HS-27A (cell line): ENCODE data around the gene AHCYL2.
"Not testable (repeated sequence)": the region's sequence is repeated elsewhere in the genome, so short reads cannot be mapped to it uniquely, and the experiment has no call there.

ENCODE experiments used
- DNase-seq: peaks from one replicate; pipeline ENCODE4 v3.0.0-alpha.2; 2012; ENCODE audit warnings: low read depth, missing footprints

AHCYL2 gene

DNA sequence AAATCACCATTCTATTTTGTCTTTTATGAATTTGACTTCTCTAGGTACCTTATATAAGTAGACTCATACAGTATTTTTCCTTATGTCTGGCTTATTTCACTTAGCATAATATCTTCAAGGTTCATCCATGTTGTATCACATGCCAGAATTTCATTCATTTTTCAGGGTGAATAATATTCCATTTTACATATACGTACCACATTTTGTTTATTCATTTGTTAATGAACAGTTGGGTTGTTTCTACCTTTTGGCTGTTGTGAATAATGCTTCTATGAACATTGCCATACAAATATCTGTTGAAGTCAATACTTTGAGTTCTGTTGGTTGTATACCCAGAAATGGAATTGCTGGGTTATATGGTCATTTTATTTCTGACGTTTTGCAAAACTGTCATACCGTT is 20.7 kb downstream of the AHCYL2 start:
- no peak for DNase-seq

DNA sequence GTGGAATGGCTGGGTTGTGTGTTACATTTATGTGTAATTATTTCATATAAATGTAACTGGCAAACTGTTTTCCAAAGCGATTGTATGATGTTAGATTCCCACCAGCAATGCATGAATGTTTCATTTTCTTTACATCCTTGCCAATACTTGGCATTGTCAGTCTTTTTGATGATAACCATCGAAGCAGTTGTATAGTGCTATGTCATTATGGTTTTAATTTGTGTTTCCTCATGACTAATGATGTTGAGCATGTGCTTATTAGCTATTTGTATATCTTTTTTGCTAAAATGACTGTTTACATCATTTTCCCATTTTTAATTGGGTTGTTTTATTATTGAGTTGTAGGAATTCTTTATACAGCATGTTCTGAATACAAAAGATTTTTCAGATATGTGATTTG is 22.3 kb downstream of the AHCYL2 start:
- no peak for DNase-seq

DNA sequence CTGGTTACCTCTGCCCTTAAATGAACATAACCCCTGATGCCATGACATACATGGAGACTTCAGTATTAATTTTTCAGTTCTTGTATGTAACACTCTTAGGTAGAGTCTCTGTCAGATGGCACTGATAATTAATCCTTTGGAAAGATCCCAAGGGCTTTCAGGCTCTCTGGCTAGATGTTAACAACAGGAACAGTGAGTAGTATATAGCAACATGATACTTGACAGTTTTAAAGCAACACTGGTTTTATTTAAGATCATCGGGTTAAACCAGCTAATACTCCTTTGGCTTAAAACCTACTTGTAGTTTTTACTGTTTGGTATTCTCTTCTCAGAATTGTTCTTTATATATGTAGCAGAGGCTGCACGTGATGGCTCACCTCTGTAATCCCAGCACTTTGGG is 27.3 kb downstream of the AHCYL2 start:
- no peak for DNase-seq

DNA sequence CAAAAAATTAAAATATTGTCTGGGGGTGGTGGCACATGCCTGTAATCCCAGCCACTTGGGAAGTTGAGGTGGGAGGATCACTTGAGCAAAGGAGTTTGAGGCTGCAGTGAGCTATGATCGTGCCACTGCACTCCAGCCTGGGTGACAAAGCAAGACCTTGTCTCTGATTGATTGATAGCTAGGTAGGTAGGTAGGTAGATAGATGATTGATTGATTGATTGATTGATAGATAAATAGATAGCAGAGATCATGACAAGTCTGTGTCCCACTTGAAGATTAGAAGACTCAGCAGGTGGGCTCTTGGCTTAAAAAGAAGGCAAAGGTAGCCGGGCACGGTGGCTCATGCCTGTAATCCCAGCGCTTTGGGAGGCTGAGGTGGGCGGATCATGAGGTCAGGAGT is 27.8 kb downstream of the AHCYL2 start:
- not testable (repeated sequence) for DNase-seq

DNA sequence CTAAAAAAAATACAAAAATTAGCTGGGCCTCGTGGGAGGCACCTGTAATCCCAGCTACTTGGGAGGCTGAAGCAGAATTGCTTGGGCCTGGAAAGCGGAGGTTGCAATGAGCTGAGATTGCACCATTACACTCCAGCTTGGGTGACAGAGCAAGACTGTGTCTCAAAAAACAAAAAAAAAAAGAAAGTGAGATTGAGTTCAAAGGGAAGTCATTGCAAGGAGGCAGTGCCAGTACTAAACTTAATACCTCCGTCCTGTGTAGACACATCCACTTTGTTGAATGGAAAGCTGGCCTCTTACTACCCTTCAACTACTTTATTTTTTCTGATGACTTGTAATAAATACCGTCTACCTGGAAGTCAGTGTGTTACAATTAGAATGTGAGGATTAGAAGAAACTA is 31.0 kb downstream of the AHCYL2 start:
- DNase-seq = no peak

DNA sequence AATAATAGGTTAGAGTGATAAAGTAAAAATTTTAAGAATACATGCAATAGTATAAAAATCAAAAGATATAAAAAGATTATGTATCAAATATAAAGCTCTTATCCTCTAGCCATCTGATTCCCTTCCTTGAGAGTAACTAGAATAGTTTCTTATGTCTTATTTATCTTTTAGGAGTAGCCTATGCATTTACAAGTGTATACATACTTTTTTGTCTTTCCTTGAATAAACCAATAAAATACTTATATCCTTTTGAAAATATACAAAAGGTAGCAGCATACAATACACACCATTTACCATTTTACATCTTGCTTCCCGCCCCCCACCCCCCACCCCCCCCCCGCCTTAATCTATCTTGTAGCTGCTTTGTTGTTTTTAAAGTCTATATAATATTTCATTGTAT is 31.4 kb downstream of the AHCYL2 start:
- no peak for DNase-seq

DNA sequence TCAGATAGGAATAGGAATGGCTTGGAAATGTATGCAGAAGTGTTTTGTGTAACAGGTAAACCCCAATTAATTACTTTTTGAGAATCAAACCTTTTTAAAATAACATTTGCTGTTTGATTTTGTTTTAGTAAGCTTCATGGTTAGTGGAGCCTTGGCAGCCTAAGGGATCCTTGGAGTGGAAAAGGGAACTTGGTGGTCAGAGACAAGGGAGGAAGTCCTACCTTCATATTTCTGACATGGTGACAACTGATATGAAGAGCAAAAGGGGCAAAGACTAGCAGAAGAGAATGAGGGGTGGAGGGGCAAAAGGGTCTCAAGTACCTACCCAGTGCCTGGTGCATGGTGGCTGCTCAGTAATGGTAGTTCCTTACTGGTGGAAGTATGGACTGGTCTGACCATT is 32.3 kb downstream of the AHCYL2 start:
- no peak for DNase-seq

DNA sequence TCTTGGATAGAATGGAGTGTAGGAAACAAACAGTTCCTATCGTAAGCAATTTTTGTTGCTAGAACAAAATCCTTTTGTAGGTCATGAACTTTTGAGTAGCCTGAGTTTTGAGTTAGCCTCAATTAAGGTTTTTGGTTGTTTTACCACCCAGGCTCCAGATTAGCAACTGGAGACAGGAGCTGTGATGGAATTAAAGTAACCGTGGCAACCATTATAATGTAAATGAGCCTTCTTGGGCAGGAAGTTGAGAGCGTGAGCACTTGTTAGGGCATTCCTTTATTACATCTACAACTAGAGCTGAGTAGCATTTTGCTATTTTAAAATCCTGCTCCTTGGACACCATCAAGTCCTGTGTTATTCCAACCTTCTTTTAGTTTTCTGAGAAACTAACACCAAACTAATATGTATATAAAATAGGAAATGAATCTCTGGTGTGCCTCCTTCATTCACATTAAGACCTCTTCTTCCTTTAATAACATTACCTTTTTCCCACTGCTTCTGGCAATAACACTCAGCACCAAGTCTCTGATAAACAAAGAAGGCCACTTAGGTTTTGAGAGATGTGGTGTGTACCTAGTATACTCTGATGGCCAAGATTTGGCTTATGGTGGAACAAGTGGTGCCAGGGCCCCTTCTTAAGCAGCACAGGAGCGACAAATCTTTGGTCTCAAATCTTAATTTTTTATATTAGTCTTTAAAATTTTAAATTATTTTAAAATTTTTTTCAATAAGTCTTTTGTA is 34.0 kb downstream of the AHCYL2 start:
- no peak for DNase-seq

DNA sequence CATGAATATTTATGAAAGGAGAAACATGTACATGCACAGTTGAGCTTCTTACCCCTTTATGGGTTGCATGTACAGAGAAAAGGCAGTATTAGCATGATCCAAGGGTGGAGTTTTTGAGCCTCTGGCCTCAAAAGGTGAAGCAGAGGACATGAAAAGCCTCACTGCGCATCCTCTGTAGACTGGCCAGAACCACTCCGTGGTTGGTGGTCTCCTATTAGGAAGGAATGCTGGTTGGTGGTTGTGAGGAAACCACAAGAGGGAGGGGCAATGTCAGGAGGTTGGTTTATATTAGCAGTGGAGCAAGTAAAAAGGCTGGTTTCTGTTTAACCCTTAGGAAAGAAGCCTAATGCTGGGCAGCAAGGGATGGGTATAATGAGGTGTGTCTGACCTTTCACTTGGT is 37.5 kb downstream of the AHCYL2 start:
- DNase-seq = no peak

DNA sequence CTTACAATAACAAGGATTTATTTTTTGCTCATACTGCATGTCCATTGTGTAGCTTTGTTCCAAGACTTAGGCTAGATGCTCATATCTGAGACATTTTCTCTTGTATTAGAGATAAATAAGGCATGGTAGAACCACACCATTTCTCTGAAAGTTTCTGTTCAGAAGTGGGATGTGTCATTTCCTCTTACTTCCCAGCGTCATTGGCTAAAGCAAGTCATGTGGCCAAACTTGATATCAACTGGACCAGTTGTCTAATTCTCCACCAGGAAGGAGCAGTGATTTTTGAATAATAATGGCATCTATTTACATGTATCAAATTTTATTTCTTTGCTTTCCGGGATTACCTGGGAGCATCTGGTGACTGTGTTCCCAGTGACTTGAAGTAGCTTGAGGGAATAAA is 38.3 kb downstream of the AHCYL2 start:
- DNase-seq = no peak

DNA sequence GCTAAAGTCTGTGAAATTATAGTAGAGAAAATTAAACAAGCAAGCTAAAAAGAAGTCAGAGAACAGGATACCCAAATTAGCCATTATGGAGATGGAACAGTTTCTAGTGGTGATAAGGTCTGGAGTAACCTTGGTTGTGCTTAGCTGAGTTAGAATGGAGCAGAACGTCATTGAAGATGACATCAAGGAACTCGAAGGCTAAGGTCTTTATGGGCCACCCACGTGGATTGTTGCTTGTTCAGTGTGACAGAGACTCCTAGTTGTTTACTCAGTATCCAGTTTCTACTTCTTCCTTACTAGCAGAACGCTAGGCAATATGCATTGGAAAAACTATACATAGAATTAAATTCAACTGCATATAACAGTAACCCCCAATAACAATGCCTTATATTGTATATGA is 39.7 kb downstream of the AHCYL2 start:
- no peak for DNase-seq

DNA sequence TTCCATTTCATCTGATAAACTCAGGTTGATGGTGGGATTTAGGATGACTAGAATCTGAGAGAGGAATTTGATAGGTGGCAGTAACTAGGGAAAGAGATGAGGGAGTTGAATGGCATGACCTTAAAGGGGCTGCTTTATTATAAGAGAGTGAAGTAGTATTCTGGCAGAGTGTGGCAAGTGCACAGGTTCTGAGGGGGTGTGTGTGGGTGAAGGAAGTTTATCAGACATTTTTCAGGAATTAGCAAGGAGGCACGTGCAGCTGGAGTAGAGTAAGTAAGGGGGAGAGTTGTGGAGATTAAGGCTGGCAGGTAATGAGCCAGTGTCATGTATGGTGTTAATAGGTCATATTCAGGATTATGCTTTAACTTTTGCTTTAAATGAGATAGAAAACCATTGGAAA is 40.5 kb downstream of the AHCYL2 start:
- no peak for DNase-seq

DNA sequence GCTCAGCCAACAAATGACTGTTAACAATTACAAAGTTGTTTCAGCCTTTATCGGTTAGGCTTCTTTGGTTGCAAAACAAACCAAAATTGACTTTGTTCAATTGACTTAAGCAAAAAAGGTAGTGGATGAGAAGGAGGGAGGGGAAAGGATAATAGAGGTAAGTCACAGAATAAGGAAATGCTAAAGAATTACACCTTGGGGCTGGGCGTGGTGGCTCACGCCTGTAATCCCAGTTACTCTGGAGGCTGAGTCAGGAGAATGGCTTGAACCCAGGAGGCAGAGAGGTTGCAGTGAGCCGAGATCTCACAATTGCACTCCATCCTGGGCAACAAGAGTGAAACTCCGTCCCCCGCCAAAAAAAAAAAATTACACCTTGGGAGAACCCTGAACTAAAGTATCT is 41.4 kb downstream of the AHCYL2 start:
- DNase-seq = no peak

DNA sequence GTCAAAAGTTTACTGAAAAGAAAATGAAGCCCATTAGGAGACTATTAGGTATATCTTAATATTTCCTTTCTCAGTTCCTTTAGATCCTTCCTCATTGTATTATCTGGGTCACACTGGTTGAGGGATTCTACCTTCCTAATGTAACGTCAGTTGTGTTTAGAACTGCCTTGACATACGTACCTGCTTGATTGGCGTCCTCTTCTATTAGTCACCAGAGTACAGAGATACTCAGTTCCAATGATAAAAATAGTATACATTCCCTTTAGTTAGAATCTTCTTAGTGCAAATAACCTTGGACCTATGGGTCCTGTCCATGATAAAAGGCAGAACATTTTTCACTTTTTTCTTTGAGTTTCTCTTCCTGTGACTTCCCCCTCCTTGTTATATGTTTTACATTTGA is 45.2 kb downstream of the AHCYL2 start:
- DNase-seq = no peak

DNA sequence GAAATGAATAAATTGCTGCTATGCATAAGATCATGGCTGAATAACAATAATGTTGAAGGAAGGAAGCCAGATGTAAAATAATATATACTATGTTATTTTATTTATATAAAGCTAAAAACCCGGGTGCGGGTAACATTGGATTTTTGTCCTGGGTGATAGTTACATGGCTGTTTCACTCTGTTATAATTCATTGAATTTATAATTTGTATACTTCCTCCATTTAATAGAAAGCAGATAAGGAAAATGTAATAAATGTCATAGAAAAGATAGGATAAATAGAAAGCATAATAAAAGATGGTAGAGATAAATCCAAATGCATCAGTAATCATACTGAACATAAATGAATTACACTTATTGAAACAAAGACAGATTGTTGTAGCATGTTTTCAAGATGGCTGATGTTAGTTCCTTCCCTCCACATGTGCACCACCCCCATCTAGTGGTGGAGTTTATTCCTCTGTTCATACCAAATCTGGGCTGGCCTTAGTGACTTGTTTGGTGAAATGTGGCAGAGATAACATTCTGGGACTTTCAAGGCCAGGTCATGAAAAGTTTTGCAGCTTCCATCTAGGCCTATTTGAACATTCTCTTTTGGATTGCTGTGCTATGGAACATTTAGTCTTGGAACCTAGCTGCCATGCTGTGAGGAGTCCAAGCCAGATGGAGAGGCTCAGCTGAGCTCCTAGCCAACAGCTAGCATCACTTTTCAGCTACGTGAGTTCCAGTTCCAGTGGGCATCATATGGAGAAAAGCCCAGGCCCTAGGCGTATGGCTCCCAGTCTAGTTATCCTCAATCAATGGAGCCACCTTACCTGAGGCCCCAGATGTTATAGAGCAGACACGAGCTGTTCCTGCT is 46.9 kb downstream of the AHCYL2 start:
- DNase-seq = peak; percentile 30

DNA sequence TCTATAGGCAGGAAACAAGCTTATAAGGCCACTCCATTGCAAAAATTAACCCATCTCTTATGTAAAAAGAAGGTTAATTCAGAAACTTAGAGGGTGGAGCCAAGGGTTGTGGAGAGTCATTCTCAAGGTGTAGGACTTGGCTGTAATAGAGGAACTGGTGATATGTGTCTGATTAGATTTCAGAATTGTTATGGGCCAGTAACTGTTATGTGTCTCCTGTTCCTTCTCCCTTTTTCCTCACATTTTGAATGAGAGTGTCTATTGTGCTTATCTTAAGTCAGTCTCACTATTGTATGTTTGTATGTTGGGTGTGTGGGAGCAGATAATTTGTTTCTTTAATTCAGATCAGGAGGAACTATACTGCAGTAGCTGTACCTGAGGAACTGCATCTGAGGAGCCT is 49.1 kb downstream of the AHCYL2 start:
- DNase-seq = no peak

DNA sequence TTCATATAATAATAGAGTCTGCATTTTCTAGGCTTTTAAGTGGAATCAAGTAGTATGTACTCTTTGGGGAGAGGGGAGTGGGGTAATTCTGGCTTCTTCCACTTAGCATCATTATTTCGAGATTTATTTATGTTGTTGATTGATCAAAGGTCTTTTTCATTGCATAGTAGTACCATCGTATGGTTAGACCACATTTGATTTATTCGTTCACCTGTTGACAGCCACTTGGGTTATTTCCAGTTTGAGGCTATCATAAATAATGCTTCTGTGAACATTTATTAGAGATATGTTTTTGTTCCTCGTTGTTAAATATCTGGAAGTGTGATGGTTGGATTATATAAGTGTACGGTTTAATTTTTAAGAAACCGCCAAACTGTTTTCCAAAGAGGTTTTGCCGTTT is 52.8 kb downstream of the AHCYL2 start:
- no peak for DNase-seq

DNA sequence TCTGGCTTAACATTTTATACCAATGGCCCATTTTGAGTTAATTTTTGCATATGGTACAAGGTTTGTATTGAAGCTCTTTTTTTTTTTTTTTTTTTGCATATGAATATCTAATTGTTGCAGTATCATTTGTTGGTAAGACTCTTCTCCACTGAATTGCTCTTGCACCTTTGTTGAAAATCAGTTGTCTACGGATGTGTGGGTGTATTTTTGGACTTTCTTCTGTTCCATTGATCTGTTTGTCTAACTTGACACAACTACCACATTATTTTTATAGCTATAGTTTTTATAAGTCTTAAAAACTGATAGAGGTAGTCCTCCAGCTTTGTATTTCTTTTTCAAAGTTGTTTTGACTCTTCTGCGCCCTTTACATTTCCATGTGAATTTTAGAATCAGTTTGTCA is 53.9 kb downstream of the AHCYL2 start:
- no peak for DNase-seq

DNA sequence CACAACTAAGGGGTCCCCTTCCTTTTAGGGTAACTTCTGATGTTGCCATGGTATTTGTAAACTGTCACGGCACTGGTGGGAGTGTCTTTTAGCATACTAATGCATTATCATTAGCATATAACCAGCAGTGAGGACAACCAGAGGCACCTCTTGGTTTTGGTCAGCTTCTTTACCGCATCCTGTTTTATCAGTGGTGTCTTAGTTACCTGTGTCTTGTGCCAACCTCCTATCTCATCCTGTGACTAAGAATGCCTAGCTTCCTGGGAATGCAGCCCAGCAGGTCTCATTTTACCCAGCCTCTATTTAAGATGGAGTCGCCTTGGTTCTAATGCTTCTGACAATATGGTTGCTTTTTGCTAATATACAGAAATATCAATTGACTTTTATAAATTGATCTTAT is 54.9 kb downstream of the AHCYL2 start:
- DNase-seq = no peak

DNA sequence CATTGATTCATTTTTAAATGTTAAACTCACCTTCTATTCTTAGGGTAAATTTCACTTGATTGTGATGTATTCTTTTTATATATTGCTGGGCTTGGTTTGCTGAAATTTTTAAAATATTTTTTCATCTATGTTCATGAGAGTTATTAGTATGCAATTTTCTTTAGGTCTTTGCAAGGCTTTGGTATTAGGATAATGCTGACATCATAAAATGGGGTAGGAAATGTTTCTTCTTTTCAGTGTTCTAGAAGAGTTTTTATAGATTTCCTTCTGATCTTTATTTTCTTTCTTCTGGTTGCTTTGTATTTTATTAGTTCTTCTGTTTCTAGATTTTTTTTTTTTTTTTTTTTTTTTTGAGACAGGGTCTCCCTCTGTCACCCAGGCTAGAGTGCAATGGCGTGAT is 56.3 kb downstream of the AHCYL2 start:
- no peak for DNase-seq

DNA sequence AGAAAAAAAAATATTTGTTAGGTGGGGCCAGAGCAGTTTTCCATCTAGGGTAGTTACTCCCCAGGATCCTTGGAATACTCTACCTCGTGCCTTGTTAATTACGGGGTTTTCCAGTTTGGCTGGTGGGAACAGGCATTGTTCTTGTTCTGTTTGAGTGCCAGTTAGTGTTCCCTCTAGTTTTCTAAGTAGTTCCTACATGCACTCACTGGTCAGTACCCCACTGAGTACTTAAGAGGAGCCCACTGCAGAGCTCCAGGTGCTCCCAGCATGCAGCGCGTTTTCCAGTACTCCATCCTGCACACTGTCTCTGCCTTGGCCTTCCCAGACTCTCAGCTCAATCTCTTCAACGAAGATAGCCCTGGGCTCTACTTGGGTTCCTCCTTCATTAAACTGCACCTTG is 58.0 kb downstream of the AHCYL2 start:
- no peak for DNase-seq

DNA sequence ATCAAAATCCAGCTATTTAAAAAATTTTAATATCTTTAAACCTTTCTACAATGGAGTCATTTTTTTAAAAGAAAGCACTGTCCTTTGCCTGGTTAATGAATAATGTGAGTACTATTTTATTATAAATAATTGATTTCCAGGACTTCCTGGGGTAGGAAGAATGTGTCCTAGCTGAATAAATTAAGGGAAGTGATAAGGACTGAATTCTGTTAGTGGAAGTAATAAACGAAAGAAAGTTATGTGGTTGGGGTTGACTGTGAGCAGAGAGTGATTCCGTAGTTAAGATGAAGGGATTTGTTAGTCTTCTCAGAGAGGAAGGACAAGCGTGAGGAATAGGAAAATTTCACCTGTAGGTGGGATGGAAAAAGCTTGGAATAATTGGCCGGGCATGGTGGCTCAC is 59.1 kb downstream of the AHCYL2 start:
- DNase-seq = no peak

DNA sequence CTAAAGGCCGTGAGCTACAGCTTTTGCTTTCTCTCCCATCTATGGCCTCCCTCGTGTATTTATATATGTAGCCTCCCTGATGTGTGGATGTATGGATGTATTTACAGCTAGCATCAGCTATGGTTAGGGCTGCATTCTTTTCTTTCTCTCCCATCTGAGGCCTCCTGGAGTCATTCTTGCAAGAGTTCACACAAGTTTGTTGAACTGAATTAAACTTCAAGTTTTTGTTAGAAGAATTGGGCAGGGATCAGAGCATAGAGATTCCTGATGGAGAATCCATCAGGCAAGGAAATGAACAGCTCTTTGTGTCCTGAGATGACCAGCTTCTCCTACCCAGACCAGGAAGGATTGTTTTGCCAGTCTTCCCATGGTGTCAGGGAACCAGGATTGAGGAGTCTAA is 60.3 kb downstream of the AHCYL2 start:
- no peak for DNase-seq

DNA sequence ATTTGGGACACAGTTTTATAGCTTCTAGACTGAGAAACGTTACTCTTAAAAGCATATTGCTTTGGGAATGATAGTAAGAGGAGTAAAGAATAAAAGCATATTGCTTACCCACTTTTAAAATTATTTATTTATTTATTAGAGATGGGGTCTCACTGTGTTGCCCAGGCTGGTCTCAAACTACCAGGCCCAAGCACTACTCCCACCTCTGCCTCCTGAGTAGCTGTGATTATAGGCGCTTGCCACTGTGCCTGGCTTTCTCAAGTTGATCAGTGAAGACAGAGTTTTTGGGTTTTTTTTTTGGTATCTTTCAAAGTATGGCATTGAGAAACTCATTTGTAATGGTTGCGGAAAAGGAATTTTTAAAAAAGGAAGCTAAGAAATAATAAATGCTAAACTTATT is 68.0 kb downstream of the AHCYL2 start:
- no peak for DNase-seq
